Endodermal cell (in vitro differentiated cells): ENCODE results near the gene COQ6. TPM values are rescaled to one million over a fixed set of nuclear protein-coding genes. Genes with fewer than 3 reads are reported as not detected.
"Not testable (repeated sequence)": the region's sequence is repeated elsewhere in the genome, so short reads cannot be mapped to it uniquely, and the experiment has no call there.

Experiments used
- DNase-seq: peaks from one replicate; pipeline ENCODE4 v3.0.0-alpha.2; 2017
- H3K27ac ChIP-seq: 2 replicates; pipeline ENCODE4 v1.5.1; 2013; ENCODE audit warnings: mild to moderate bottlenecking, low read depth, low read length, moderate library complexity
- H3K27me3 ChIP-seq: 2 replicates; pipeline ENCODE4 v1.6.1; 2013; ENCODE audit warnings: mild to moderate bottlenecking, low read length, moderate library complexity; ENCODE audit not compliant: insufficient read depth, control insufficient read depth, poor library complexity, severe bottlenecking
- H3K36me3 ChIP-seq: 2 replicates; pipeline ENCODE4 v1.7.0; 2013; ENCODE audit warnings: mild to moderate bottlenecking, low read length, moderate library complexity; ENCODE audit not compliant: control insufficient read depth, insufficient read depth
- H3K4me1 ChIP-seq: one replicate; pipeline ENCODE4 v1.7.0; 2013; ENCODE audit warnings: low read length; ENCODE audit not compliant: control insufficient read depth, insufficient read depth
- H3K4me3 ChIP-seq: 2 replicates; pipeline ENCODE4 v1.5.1; 2013; ENCODE audit warnings: mild to moderate bottlenecking, low read length, moderate library complexity
- H3K9ac ChIP-seq: 2 replicates; pipeline ENCODE4 v1.6.1; 2013; ENCODE audit warnings: mild to moderate bottlenecking, low read length, moderate library complexity; ENCODE audit not compliant: poor library complexity, severe bottlenecking; ENCODE audit errors: extremely low read depth
- H3K9me3 ChIP-seq: 2 replicates; pipeline ENCODE4 v1.6.1; 2013; ENCODE audit warnings: mild to moderate bottlenecking, low read length, moderate library complexity; ENCODE audit not compliant: control insufficient read depth
- H3K27ac Mint-ChIP-seq: 2 replicates; pipeline ENCODE4 v1.8.0; 2020; ENCODE audit warnings: mixed read lengths
- H3K27me3 Mint-ChIP-seq: 2 replicates; pipeline ENCODE4 v1.8.0; 2021; ENCODE audit warnings: mild to moderate bottlenecking, mixed read lengths; ENCODE audit not compliant: insufficient read depth
- H3K36me3 Mint-ChIP-seq: 2 replicates; pipeline ENCODE4 v1.8.0; 2020; ENCODE audit warnings: low read depth, mixed read lengths
- H3K4me1 Mint-ChIP-seq: 2 replicates; pipeline ENCODE4 v1.8.0; 2020; ENCODE audit warnings: mixed read lengths
- H3K4me3 Mint-ChIP-seq: 2 replicates; pipeline ENCODE4 v1.8.0; 2020; ENCODE audit warnings: mild to moderate bottlenecking, moderate library complexity, mixed read lengths
- H3K9me3 Mint-ChIP-seq: 2 replicates; pipeline ENCODE4 v1.8.0; 2020; ENCODE audit warnings: mild to moderate bottlenecking, mixed read lengths
- WGBS, 2 experiments: methylation state at CpG; one replicate each; pipeline versions ENCODE4 v1.1.5 to v1.1.7; 2013; ENCODE audit warnings: missing lambda C conversion rate in 2 of 2, mixed read lengths in 1 of 2; ENCODE audit not compliant: insufficient coverage in 1 of 2, insufficient read length in 1 of 2; 5-methylcytosine and 5-hydroxymethylcytosine counted together
- total RNA-seq, 2 donors: library from RNA; stranded (reverse); fragmentation: NEBNext Ultra II Directional in 1 of 2; extraction: Animal tissue kit (Norgen Biotek cat#: 25700) in 1 of 2; gene quantifications; 2 replicates in 1 of 2; 3 replicates in 1 of 2; pipeline ENCODE4 v1.2.1, GENCODE V29; 2021
- TF ChIP-seq, protein P1 (sequence below): fragments of 200-600 bp; sonication (generic); conservative IDR thresholded peaks from 2 replicates; pipeline ENCODE4 v1.5.0; 2021; ENCODE audit warnings: antibody characterized with exemption, mild to moderate bottlenecking

Gene COQ6
- total RNA-seq, 2 donors from 2014 or later = 18.0 to 18.1 TPM

DNA sequence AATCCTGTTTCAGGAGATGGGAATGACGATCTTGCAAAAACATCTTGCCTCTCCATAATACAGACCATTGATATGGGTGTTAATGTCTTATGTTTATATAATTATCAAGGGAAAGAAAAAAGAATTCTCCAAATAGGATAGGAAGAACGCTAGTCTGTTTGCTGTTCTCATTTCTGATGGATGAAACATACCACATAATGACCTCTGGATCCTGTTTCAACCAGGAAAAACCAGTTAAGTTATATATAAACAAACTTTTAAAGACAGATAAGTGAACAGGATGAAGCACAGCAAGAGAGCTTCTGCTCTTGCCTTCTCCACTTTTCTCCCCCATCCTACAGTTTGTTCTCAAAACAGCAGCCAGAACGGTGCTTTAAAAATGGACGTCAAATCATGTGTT is 27.8 kb downstream of the COQ6 start:
- no peak overlapping the region for H3K27ac Mint-ChIP-seq

DNA sequence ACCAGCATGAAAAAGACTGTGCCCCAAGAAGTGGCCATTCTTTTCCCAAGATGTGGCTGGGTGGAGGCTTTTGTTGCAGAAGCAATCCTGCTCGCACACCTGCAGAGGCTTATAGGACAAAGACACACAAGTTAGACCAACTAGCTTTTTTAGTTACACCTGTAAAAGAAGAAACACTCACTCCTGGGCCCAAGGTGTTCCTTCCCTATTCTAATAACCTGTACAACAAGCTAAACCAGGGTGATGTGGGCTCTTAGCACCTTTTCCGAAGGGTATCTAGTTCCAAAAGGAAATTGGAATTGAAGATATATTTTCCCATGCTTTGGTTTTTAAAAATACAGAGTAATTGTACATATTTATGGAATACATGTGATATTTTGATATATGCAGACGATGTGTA is 38.0 kb downstream of the COQ6 start:
- TF ChIP-seq, protein P1, sequence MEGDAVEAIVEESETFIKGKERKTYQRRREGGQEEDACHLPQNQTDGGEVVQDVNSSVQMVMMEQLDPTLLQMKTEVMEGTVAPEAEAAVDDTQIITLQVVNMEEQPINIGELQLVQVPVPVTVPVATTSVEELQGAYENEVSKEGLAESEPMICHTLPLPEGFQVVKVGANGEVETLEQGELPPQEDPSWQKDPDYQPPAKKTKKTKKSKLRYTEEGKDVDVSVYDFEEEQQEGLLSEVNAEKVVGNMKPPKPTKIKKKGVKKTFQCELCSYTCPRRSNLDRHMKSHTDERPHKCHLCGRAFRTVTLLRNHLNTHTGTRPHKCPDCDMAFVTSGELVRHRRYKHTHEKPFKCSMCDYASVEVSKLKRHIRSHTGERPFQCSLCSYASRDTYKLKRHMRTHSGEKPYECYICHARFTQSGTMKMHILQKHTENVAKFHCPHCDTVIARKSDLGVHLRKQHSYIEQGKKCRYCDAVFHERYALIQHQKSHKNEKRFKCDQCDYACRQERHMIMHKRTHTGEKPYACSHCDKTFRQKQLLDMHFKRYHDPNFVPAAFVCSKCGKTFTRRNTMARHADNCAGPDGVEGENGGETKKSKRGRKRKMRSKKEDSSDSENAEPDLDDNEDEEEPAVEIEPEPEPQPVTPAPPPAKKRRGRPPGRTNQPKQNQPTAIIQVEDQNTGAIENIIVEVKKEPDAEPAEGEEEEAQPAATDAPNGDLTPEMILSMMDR = no peak
- Histone ChIP-seq H3K36me3 (peaks cover 31% of the 10 kb centered on the region), H3K4me1 (no peaks in the 10 kb centered on the region), H3K27ac (no peak overlapping the region), H3K9me3 (no peaks in the 10 kb centered on the region), H3K4me3 (no peak overlapping the region), H3K9ac (no peak overlapping the region), H3K27me3 (no peaks in the 10 kb centered on the region)
- Mint-ChIP-seq H3K9me3 (no peaks in the 10 kb centered on the region), H3K4me1 (peaks cover 4% of the 10 kb centered on the region), H3K4me3 (no peak overlapping the region), H3K36me3 (peaks cover 28% of the 10 kb centered on the region), H3K27me3 (no peaks in the 10 kb centered on the region), H3K27ac (no peak overlapping the region)
- 97% methylated on average over 2 of the region's 3 CpGs; no CpG with 5 or more reads in 1 of the 2 experiments for WGBS, 2 experiments
- no peak for DNase-seq

More for the DNA sequence above, 27.8 kb downstream of the COQ6 start:
- Mint-ChIP-seq H3K36me3 (peaks cover 23% of the 10 kb centered on the region), H3K27me3 (no peaks in the 10 kb centered on the region), H3K4me3 (no peak overlapping the region), H3K9me3 (no peaks in the 10 kb centered on the region), H3K4me1 (peaks cover 3% of the 10 kb centered on the region)
- Histone ChIP-seq H3K9ac (no peak overlapping the region), H3K4me1 (peaks cover 6% of the 10 kb centered on the region), H3K36me3 (peaks cover 13% of the 10 kb centered on the region), H3K4me3 (no peak overlapping the region), H3K27ac (no peak overlapping the region), H3K9me3 (no peaks in the 10 kb centered on the region), H3K27me3 (no peaks in the 10 kb centered on the region)
- 93 to 95% methylated on average over 3 of the region's 4 CpGs for WGBS, 2 experiments
- TF ChIP-seq, protein P1 = no peak
- no peak for DNase-seq

DNA sequence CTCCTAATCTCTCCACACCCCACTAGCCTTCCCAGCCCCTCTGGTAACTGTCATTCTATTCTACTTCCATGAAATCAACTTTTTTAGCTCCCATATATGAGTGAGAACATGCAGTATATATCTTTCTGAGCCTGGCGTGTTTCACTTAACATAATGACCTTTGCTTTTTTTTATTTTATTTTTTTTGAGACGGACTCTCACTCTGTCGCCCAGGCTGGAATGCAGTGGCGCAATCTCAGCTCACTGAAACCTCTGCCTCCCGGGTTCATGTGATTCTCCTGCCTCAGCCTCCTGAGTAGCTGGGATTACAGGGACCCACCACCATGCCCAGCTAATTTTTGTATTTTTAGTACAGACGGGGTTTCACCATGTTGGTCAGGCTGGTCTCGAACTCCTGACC is 38.6 kb downstream of the COQ6 start:
- DNase-seq, H3K4me3 ChIP-seq: not testable (repeated sequence)
- H3K36me3 Mint-ChIP-seq = peaks cover 31% of the 10 kb centered on the region

DNA sequence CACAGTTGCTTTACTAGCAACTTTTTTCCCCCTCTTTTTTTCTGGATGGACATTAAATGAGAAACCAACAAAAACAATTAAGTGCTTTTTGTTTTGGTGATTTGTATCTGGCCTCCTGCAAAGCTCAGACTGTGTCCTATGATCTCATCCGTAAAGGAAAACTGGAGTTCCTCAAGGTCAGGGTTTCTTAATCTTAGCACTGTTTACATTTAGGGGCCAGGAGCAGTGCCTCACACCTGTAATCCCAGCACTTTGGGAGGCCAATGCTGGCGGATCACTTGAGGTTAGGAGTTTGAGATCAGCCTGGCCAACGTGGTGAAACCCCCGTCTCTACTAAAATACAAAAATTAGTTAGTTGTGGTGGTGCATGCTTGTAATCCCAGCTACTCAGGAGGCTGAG is 41.0 kb downstream of the COQ6 start:
- Histone ChIP-seq H3K27me3 (no peaks in the 10 kb centered on the region), H3K4me1 (no peaks in the 10 kb centered on the region), H3K4me3 (no peak overlapping the region), H3K9me3 (no peaks in the 10 kb centered on the region), H3K27ac (no peak overlapping the region), H3K9ac (no peak overlapping the region), H3K36me3 (peaks cover 18% of the 10 kb centered on the region)
- Mint-ChIP-seq H3K9me3 (no peaks in the 10 kb centered on the region), H3K36me3 (peaks cover 24% of the 10 kb centered on the region), H3K4me3 (no peak overlapping the region), H3K27me3 (no peaks in the 10 kb centered on the region), H3K27ac (peak overlapping the region; percentile 56), H3K4me1 (peaks cover 4% of the 10 kb centered on the region)
- no peak for DNase-seq
- 62 to 65% methylated on average over 3 of the region's 4 CpGs for WGBS, 2 experiments
- TF ChIP-seq, protein P1 = no peak

More for the DNA sequence above, 38.6 kb downstream of the COQ6 start:
- H3K4me3 Mint-ChIP-seq, H3K9me3 Mint-ChIP-seq, H3K4me1 Mint-ChIP-seq, H3K9ac ChIP-seq, H3K27me3 Mint-ChIP-seq, H3K27ac Mint-ChIP-seq, H3K27ac ChIP-seq, H3K9me3 ChIP-seq, H3K27me3 ChIP-seq, H3K4me1 ChIP-seq: not testable (repeated sequence)
- 94 to 97% methylated on average over 5 to 7 of the region's 7 CpGs for WGBS, 2 experiments
- peaks cover 31% of the 10 kb centered on the region for H3K36me3 ChIP-seq

DNA sequence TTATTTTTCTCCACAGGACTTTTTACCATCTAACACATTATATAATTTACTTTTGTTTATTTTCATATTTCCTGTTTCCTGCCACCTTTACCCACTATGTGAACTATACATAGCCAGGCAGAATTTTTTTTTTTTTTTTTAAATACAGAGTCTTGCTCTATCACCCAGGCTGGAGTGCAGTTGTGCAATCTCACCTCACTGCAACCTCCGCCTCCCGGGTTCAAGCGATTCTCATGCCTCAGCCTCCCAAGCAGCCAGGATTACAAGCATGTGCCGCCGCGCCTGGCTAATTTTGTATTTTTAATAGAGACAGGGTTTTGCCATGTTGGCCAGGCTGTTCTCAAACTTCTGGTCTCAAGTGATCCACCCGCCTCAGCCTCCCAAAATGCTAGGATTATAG is 44.8 kb downstream of the COQ6 start:
- H3K4me3 Mint-ChIP-seq, H3K36me3 ChIP-seq, DNase-seq, H3K4me1 Mint-ChIP-seq, H3K27me3 ChIP-seq, H3K4me3 ChIP-seq, H3K9ac ChIP-seq, H3K4me1 ChIP-seq, H3K27ac Mint-ChIP-seq, H3K9me3 Mint-ChIP-seq, H3K27ac ChIP-seq, H3K9me3 ChIP-seq, H3K27me3 Mint-ChIP-seq: not testable (repeated sequence)
- WGBS, 2 experiments = 92 to 94% methylated on average over 7 of the region's 7 CpGs
- H3K36me3 Mint-ChIP-seq = peaks cover 10% of the 10 kb centered on the region
